ENCODE measurements around the gene TSPAN12. TPM values are rescaled to one million over a fixed set of nuclear protein-coding genes. Genes with fewer than 3 reads are reported as not detected.

Gene TSPAN12
- total RNA-seq, 1 donor from 2014 or later, result 33.3 TPM

DNA sequence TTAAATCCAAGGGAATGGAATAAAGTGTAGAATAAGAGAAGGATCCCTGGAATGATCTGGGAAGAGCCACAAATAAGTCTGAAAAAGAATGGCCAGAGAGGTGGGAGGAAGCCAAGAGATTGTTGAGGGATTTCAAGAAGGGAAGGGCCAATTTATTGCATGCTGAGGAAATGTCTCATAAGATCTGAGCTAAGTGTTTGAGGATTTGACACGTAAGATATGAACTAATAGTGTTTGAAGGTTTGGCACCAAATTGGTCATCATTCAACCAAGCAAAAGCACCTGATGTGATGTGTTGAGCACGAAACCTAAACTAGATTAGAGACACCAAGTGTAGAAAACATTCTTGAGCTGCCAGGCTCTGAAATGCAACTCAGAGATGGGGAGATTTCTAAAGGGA lies 97.9 kb downstream of the TSPAN12 start:
- no peak for DNase-seq (ENCODE audit: low read depth, low spot score)

DNA sequence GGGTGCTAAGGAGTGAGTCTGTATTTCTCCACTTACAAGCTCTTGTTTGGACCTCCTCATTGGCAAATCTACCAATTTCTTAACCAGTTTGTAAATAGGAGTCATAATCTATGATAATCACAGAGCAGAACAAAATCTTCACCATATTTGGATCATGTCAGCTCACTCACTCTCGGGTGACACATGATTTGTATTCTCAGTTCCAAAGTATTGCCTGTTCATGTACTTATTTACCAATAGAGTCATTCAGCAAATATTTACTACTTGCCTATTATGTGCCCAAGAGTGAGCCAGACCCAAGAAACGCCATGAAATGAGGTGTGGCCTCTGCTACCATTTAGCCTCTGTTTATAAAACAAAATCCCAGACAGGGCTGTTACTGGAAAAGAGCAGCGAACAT lies 114.8 kb downstream of the TSPAN12 start:
- no peak for DNase-seq (ENCODE audit: low read depth, low spot score)

DNA sequence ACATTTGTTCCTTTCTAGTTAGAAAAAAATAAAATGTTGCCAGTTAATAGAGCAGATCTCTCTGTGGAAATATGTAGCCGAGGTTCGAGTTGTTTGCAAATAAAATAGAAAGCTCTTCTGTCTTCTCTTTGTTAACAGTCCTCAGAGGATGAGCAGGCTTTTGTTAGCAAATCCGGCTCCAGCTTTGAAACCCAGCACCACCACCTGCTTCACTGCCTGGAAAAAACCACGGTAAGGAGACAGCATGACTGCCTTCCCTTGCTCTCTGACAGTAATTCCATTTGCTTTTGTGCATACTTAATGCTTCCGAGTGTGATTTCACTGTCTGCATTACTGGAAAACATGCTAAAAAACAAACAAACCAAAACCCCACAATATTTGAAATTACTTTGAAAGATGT lies 115.6 kb downstream of the TSPAN12 start:
- DNase-seq (ENCODE audit: low read depth, low spot score), result no peak

DNA sequence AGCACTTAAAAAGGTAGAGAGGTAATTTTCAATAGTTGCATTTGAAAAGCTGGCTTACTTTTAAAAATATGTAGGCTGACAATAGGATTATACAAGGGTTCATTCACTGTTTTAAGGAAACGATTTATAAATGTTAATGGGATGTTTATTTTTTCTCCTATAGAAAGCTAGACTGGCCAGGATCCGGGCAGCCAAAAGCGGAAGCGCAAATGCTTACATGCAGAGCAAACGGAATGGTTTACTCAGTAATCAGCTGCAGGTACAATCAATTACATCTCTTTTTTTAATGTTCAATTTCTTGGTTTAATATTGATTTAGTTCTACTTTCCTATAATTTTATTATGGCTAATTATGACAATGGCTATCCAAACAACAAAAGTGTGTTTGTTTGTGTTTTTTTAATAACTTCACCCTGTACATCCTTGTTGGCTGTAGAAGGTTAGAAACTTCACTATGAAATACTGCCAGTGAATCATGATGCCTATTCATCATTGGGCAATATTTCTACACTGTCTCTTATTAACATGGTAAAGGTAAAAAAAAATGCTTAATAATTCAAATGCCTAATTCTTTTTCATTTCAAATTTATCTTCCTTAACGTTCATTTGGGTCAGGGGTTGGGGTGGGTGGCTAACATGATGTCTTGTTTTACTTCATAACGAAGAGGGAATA lies 116.4 kb downstream of the TSPAN12 start:
- no peak for DNase-seq (ENCODE audit: low read depth, low spot score)

GRCh38 chr7:120740348-120740747 lies 117.6 kb downstream of the TSPAN12 start:
- no peak for DNase-seq (ENCODE audit: low read depth, low spot score)

DNA sequence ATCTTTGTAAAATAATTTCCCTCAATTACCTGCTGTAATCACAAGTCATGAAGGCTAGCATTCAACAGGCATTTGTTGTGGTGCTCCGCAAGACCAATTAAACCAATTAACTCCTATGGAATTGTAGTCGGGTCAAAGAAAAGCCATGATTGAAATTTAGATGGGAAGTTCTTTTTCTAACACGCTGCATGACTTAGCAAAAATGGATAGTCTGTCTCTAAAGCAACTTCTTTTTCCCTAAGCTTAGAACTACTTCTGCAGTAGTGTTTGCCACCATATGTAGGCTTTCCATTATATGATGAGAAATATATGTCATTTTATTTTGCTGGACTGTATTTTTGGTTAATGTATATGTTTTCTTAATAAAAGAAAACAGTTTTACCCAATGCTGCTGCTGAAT lies 119.1 kb downstream of the TSPAN12 start:
- no peak for DNase-seq (ENCODE audit: low read depth, low spot score)

Other genes with a start within 250 kb of the TSPAN12 start
- gene ING3, start 92.6 kb upstream of the TSPAN12 start, total RNA-seq, result 23.1 and 24.8 TPM in 2 replicates
- gene CPED1, start 130.6 kb upstream of the TSPAN12 start, total RNA-seq, result 1.5 and 1.7 TPM in 2 replicates